Osteoblast (primary cell): ENCODE data around the gene WDR86. TPM values are rescaled to one million over a fixed set of nuclear protein-coding genes. Genes with fewer than 3 reads are reported as not detected.

Source experiments
- DNase-seq: peaks from one replicate; pipeline ENCODE4 v3.0.0; 2011; ENCODE audit warnings: low spot score, mixed read lengths; ENCODE audit not compliant: insufficient read length; ENCODE audit errors: missing footprints
- H2AFZ ChIP-seq: 2 replicates; pipeline ENCODE4 v1.6.0; 2011; ENCODE audit warnings: mild to moderate bottlenecking, low read length
- H3K27ac ChIP-seq: 2 replicates; pipeline ENCODE4 v1.5.1; 2011; ENCODE audit warnings: mild to moderate bottlenecking, low read depth, low read length, moderate library complexity
- H3K27me3 ChIP-seq: 2 replicates; pipeline ENCODE4 v1.6.0; 2012; ENCODE audit warnings: mild to moderate bottlenecking, control low read depth, inconsistent platforms, low read length, moderate library complexity; ENCODE audit not compliant: insufficient read depth
- H3K36me3 ChIP-seq: 2 replicates; pipeline ENCODE4 v1.5.1; 2011; ENCODE audit warnings: mild to moderate bottlenecking, low read length, control low read depth, moderate library complexity; ENCODE audit not compliant: insufficient read depth
- H3K4me1 ChIP-seq: 2 replicates; pipeline ENCODE4 v1.5.1; 2011; ENCODE audit warnings: mild to moderate bottlenecking, low read length, control low read depth, moderate library complexity; ENCODE audit not compliant: insufficient read depth
- H3K4me2 ChIP-seq: 2 replicates; pipeline ENCODE4 v1.6.0; 2011; ENCODE audit warnings: mild to moderate bottlenecking, low read length; ENCODE audit not compliant: insufficient read depth
- H3K4me3 ChIP-seq: fragments of 200-600 bp; sonication (generic); 3 replicates; pipeline ENCODE4 v1.5.1; 2012; ENCODE audit warnings: mild to moderate bottlenecking, low read length, inconsistent platforms; ENCODE audit not compliant: insufficient read depth
- H3K79me2 ChIP-seq: 2 replicates; pipeline ENCODE4 v1.6.0; 2012; ENCODE audit warnings: mild to moderate bottlenecking, low read length, control low read depth, inconsistent platforms; ENCODE audit not compliant: insufficient read depth
- H3K9me3 ChIP-seq: 2 replicates; pipeline ENCODE4 v1.5.1; 2011; ENCODE audit warnings: low read depth, low read length, control low read depth
- H4K20me1 ChIP-seq: 2 replicates; pipeline ENCODE4 v1.6.0; 2012; ENCODE audit warnings: mild to moderate bottlenecking, low read length, control low read depth; ENCODE audit not compliant: insufficient read depth
- total RNA-seq: library from RNA; depleted of rRNA; stranded (reverse); fragments of >200 nt; gene quantifications from 2 replicates; pipeline ENCODE4 v1.2.3, GENCODE V29; 2012
- TF ChIP-seq, protein P1 (sequence below): IDR thresholded peaks from 2 replicates; pipeline ENCODE4 v1.5.1; 2011; ENCODE audit warnings: mild to moderate bottlenecking, low read depth, low read length, moderate library complexity; ENCODE audit errors: extremely low read depth

WDR86 gene
- total RNA-seq, 1 donor = 15.6 TPM

DNA sequence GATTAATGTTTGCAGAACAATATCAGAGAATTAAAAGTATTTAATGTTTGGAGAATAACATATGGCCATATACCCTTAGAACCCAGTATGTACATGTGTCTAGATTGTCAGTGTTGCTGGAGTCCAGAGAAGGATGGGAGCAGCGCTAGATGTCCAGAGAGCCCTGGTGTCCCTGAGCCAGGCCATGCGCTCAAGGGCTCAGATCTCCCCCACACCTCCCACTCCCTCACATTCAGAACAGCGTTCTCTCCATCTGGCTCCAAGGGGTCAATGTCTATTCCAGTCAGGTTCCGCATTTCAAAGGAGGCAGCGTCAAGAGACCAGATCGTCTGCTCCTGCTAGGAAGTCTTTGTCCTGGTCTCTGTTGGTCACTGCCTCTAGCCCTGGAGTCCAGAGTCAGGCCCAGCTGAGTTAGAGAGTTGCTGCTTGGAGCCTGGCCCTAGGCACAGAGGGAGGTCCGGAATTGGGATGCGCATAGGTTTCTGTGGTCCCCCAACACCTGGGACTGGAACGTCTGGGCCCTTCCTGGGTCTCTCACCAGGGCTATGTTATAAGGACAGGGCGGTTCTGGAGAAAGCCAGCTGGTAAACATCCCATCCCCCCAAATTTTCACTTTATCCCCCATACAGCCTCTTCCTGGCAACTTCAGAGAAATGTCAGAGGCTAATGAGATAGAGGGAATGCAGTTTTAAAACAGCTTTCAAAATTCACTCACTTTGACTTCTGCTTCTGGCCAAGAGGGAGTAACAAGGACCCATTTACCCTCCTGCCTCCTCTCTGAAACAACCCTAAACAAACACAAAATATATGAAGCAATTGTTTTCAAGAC lies 6.5 kb upstream of the WDR86 start:
- Histone ChIP-seq H3K4me2 (no peak overlapping the region), H3K36me3 (no peaks in the 10 kb centered on the region), H3K27me3 (peaks cover 36% of the 10 kb centered on the region), H4K20me1 (no peaks in the 10 kb centered on the region), H2AFZ (no peak overlapping the region), H3K9me3 (peaks cover 4% of the 10 kb centered on the region), H3K79me2 (no peaks in the 10 kb centered on the region), H3K27ac (no peak overlapping the region), H3K4me1 (peaks cover 11% of the 10 kb centered on the region), H3K4me3 (no peak overlapping the region)
- TF ChIP-seq, protein P1, sequence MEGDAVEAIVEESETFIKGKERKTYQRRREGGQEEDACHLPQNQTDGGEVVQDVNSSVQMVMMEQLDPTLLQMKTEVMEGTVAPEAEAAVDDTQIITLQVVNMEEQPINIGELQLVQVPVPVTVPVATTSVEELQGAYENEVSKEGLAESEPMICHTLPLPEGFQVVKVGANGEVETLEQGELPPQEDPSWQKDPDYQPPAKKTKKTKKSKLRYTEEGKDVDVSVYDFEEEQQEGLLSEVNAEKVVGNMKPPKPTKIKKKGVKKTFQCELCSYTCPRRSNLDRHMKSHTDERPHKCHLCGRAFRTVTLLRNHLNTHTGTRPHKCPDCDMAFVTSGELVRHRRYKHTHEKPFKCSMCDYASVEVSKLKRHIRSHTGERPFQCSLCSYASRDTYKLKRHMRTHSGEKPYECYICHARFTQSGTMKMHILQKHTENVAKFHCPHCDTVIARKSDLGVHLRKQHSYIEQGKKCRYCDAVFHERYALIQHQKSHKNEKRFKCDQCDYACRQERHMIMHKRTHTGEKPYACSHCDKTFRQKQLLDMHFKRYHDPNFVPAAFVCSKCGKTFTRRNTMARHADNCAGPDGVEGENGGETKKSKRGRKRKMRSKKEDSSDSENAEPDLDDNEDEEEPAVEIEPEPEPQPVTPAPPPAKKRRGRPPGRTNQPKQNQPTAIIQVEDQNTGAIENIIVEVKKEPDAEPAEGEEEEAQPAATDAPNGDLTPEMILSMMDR = no peak
- no peak for DNase-seq

DNA sequence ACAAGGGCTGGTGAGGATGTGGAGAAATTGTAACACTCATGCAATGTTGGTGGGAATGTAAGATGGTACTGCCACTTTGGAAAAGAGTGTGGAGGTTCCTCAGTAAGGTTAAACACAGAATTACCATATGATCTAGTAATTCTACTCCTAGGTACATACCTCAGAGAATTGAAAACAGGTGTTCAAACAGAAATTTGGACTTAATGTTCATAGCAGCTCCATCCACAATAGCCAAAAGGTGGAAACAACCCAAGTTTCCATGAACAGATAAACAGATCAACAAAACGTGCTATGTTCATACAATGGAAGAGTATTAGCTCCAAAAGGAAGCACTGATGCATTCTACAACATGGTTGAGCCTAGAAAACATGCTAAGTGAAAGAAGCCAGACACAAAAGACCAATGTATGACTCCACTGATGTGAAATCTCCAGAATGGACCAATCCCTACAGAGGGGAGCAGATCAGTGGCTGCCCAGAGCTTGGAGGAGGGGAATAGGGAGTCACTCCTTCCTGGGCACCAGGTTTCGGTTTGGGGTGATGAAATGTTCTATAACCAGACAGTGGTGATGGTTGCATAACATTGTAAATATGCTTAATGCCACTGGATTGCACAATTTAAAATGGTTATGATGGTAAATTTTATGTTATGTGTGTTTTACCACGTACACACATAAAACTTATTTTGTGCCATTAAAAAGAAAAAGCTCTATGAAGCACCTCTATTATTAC lies 5.7 kb upstream of the WDR86 start:
- Histone ChIP-seq H3K4me3 (no peak overlapping the region), H2AFZ (no peak overlapping the region), H3K79me2 (no peaks in the 10 kb centered on the region), H3K27me3 (peaks cover 44% of the 10 kb centered on the region), H3K36me3 (no peaks in the 10 kb centered on the region), H3K4me1 (peaks cover 11% of the 10 kb centered on the region), H3K9me3 (peaks cover 4% of the 10 kb centered on the region), H3K27ac (no peak overlapping the region), H4K20me1 (no peaks in the 10 kb centered on the region), H3K4me2 (no peak overlapping the region)
- DNase-seq = no peak
- TF ChIP-seq, protein P1 = no peak

DNA sequence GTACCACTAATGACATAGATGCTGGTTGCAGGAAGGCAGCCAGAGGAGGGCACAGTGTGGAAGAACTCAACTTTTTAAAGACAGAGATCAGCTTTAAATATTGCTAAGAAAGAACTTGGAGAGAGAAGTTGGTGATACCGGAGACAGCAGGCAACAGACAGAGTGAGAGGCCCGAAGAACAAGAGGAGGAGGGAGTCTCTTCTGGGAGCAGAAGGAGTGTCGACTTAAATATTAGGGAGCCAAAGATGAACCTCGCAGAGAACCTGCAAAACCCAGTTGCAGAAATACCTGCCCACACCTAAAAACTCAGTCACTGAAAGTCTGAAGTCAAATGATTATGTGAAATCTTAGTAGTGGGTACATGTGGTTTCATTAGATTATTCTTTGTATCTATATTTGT lies 3.4 kb upstream of the WDR86 start:
- Histone ChIP-seq H3K4me3 (no peak overlapping the region), H3K4me2 (no peak overlapping the region), H3K27me3 (peaks cover 66% of the 10 kb centered on the region), H3K79me2 (no peaks in the 10 kb centered on the region), H2AFZ (no peak overlapping the region), H3K27ac (no peak overlapping the region), H4K20me1 (no peaks in the 10 kb centered on the region), H3K36me3 (no peaks in the 10 kb centered on the region), H3K4me1 (peaks cover 11% of the 10 kb centered on the region), H3K9me3 (no peaks in the 10 kb centered on the region)
- TF ChIP-seq, protein P1 = no peak
- peak; percentile 58 for DNase-seq

DNA sequence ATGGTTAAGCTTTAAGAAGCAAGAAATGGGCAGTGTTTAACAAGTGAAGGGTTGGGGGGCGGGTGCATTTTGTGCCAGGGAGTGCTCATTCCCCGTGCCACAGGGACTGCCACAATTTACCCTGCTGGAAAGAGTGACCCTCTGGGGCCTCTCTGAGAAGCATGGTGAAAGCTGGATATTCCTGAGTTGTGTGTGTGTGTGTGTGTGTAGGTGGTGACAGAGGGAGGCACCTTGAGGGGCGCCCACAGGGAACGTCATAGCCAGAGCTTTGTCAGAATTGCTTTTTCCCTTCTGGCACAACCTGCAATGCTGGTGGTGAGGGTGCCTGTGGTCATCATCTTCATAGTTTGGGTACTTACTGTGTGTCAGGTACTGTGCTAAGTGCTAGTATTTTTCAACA lies 2.5 kb upstream of the WDR86 start:
- H3K27ac ChIP-seq = no peak overlapping the region
- no peaks in the 10 kb centered on the region for H4K20me1 ChIP-seq
- H3K4me3 ChIP-seq = no peak overlapping the region
- no peaks in the 10 kb centered on the region for H3K79me2 ChIP-seq
- no peak overlapping the region for H3K4me2 ChIP-seq
- no peaks in the 10 kb centered on the region for H3K36me3 ChIP-seq
- no peak overlapping the region for H2AFZ ChIP-seq
- TF ChIP-seq, protein P1 = no peak
- H3K9me3 ChIP-seq = no peaks in the 10 kb centered on the region
- H3K4me1 ChIP-seq = peaks cover 11% of the 10 kb centered on the region
- H3K27me3 ChIP-seq = peaks cover 69% of the 10 kb centered on the region
- DNase-seq = no peak
